IgD-negative memory B cell (primary cell): ENCODE results near the gene FKBP11. TPM values are rescaled to one million over a fixed set of nuclear protein-coding genes. Genes with fewer than 3 reads are reported as not detected.

Experiments
- H3K27ac Mint-ChIP-seq, 3 donors: one replicate each; pipeline ENCODE4 v1.8.0; 2020 to 2022; ENCODE audit warnings: mild to moderate bottlenecking in 3 of 3, mixed read lengths in 3 of 3, moderate library complexity in 1 of 3
- H3K27me3 Mint-ChIP-seq: one replicate; pipeline ENCODE4 v1.8.0; 2021; ENCODE audit warnings: mixed read lengths
- H3K36me3 Mint-ChIP-seq: one replicate; pipeline ENCODE4 v1.8.0; 2020; ENCODE audit warnings: mild to moderate bottlenecking, mixed read lengths
- H3K4me1 Mint-ChIP-seq, 3 donors: one replicate each; pipeline ENCODE4 v1.8.0; 2020 to 2022; ENCODE audit warnings: mixed read lengths in 3 of 3, mild to moderate bottlenecking in 1 of 3
- H3K4me3 Mint-ChIP-seq, 4 donors: one replicate each; pipeline ENCODE4 v1.8.0; 2020 to 2022; ENCODE audit warnings: mild to moderate bottlenecking in 4 of 4, mixed read lengths in 4 of 4, moderate library complexity in 3 of 4
- H3K9me3 Mint-ChIP-seq, 3 donors: one replicate each; pipeline ENCODE4 v1.8.0; 2020 to 2021; ENCODE audit warnings: mixed read lengths in 3 of 3, mild to moderate bottlenecking in 1 of 3
- polyA plus RNA-seq: library from polyadenylated mRNA; unstranded; fragments of 300-500 nt; fragmentation: Illumina TruSeq; gene quantifications from one replicate; pipeline ENCODE4 v1.2.3, GENCODE V29; 2021

FKBP11 gene
- polyA plus RNA-seq, 1 donor from 2014 or later: 88.9 TPM

DNA sequence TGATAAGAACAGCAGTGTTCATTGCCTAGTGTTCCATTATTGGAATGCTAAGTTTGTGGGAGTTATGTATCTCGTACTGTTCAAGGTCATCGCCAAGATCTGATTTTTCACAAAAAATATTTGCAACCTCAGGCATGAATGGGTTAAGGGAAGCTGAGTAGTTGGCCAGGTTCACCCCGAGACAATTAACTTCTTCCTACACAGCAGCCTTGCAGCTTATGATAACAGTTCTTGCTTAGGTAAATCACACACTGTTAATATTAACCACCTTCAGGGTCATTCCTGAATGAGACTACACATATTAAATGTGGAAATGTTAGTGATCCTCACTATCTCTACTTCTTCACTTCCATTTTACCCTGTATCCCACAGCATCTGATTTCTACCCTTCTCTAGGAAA lies 18.0 kb downstream of the FKBP11 start:
- Mint-ChIP-seq H3K27me3 (peaks cover 6% of the 10 kb centered on the region), H3K27ac (peak overlapping the region in 1 of 3 donors; percentile 11), H3K4me1 (peaks cover 0 to 4% (median 3%) of the 10 kb centered on the region in 3 donors), H3K9me3 (no peaks in the 10 kb centered on the region), H3K4me3 (no peak overlapping the region), H3K36me3 (no peaks in the 10 kb centered on the region)

DNA sequence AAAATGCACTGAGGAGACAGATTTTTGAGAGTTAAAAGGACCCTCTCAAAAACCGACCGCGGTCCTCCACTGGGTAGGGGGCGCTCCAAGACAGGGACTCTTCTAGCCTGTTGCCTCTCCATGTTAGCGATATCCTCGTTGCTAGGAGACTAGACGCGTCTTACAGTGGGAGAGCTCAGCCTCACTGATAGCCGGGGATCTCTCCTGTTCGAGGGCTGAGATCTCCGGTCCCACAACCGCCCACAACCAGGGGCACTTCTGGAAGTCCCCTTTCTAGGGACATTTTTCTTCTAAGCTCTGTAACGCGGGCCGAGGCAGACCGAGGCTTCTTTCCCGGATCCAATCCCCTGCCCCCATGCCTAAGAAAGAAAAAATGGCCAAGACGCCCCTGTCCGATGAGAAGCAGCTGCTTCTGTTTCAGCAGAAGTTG lies 21.3 kb downstream of the FKBP11 start:
- H3K4me3 Mint-ChIP-seq: peak overlapping the region; percentile 48 to 89 (median 82)
- H3K4me1 Mint-ChIP-seq: peaks cover 0 to 4% (median 3%) of the 10 kb centered on the region in 3 donors
- H3K36me3 Mint-ChIP-seq: no peaks in the 10 kb centered on the region
- peaks cover 6% of the 10 kb centered on the region for H3K27me3 Mint-ChIP-seq
- peak overlapping the region in 1 of 3 donors; percentile 71 for H3K27ac Mint-ChIP-seq
- H3K9me3 Mint-ChIP-seq: no peaks in the 10 kb centered on the region

DNA sequence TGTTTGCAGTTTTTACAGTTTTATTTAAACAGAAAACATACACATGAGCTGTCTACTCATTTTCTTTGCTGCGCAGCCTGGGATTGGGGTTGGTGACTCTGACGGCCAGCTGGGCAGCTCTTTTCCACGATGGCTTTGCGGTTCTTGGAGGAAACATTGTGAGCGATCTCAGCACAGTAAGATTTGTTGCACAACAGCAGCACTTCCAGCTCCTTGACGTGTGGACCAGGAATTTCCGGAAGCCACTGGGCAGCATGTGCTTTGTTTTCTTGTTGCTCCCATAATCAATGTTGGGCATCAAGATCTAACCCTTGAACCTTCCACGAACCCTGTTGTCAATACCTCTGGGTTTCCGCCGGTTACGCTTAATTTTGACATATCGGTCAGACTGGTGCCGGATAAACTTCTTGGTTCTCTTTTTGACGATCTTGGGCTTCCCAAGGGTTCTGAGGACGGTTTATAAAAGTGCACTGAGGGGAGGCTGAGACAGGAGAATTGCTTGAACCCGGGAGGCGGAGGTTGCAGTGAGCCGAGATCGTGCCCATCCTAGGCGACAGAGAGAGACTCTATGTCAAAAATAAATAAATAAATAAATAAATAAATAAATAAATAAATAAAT lies 21.8 kb downstream of the FKBP11 start:
- Mint-ChIP-seq H3K4me3 (peak overlapping the region; percentile 48 to 70 (median 54)), H3K27me3 (peaks cover 9% of the 10 kb centered on the region), H3K9me3 (no peaks in the 10 kb centered on the region), H3K36me3 (no peaks in the 10 kb centered on the region), H3K4me1 (peaks cover 0 to 4% (median 3%) of the 10 kb centered on the region in 3 donors), H3K27ac (no peak overlapping the region)

DNA sequence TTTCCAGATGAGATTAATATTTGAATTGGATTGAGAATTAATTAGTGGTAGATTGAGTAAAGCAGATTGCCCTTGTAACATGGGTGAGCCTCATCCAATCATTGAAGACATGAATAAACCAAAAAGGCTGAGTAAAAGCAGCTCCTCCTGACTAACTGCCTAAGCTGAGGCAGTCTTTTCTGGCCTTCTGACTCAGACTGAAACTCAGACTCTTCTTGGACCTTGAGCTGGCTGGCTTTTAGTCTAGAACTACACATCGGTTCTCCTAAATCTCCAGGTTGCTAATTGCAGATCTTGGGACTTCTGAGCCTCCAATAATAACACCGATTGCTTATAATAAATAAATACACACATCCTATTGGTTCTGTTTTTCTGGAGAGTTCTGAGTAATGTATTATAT lies 24.0 kb downstream of the FKBP11 start:
- Mint-ChIP-seq H3K4me3 (no peak overlapping the region), H3K27ac (no peak overlapping the region), H3K4me1 (peaks cover 0 to 4% (median 3%) of the 10 kb centered on the region in 3 donors), H3K27me3 (peaks cover 9% of the 10 kb centered on the region), H3K9me3 (no peaks in the 10 kb centered on the region), H3K36me3 (no peaks in the 10 kb centered on the region)

DNA sequence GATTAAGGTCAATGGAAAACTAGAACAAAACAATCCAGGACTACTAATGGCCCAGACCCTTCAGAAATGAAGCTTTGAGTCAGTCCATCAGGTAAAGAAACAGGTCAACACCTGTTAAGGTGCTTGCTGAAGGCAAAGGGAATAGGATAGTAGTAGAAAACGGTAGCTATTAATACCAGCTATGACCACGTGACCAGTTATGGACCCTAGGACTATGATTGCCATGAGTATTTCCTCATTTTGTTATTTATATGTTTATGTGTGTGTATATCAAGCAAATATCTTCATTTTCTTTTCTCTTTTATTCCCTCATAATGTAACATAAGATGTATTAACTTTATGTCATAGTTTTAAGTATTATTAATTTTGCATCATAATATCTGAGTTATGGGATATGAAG lies 25.6 kb downstream of the FKBP11 start:
- H3K4me1 Mint-ChIP-seq: peaks cover 0 to 4% (median 3%) of the 10 kb centered on the region in 3 donors
- H3K27ac Mint-ChIP-seq: no peak overlapping the region
- H3K4me3 Mint-ChIP-seq: no peak overlapping the region
- no peaks in the 10 kb centered on the region for H3K36me3 Mint-ChIP-seq
- H3K27me3 Mint-ChIP-seq: peaks cover 10% of the 10 kb centered on the region
- H3K9me3 Mint-ChIP-seq: no peaks in the 10 kb centered on the region

DNA sequence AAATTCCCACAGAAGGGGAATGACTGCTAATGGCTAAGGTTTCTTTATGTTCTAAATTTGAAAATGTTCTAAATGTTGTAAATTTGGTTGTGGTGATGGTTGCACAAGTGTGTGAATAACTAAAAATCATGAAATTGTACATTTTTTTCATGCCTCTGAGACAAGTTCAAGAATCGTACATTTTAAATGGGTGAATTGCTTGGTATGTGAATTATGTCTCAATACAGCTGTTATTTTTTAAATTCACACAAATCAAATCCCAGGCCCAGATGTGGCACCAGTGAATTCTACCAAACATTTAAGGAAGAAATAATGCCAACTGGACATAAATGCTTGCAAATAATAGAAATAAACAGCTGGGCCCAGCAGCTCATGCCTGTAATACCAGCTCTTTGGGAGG lies 31.0 kb downstream of the FKBP11 start:
- Mint-ChIP-seq H3K4me1 (peaks cover 0 to 2% (median 0%) of the 10 kb centered on the region in 3 donors), H3K27me3 (peaks cover 17% of the 10 kb centered on the region), H3K27ac (no peak overlapping the region), H3K36me3 (peaks cover 1% of the 10 kb centered on the region), H3K4me3 (no peak overlapping the region), H3K9me3 (no peaks in the 10 kb centered on the region)

DNA sequence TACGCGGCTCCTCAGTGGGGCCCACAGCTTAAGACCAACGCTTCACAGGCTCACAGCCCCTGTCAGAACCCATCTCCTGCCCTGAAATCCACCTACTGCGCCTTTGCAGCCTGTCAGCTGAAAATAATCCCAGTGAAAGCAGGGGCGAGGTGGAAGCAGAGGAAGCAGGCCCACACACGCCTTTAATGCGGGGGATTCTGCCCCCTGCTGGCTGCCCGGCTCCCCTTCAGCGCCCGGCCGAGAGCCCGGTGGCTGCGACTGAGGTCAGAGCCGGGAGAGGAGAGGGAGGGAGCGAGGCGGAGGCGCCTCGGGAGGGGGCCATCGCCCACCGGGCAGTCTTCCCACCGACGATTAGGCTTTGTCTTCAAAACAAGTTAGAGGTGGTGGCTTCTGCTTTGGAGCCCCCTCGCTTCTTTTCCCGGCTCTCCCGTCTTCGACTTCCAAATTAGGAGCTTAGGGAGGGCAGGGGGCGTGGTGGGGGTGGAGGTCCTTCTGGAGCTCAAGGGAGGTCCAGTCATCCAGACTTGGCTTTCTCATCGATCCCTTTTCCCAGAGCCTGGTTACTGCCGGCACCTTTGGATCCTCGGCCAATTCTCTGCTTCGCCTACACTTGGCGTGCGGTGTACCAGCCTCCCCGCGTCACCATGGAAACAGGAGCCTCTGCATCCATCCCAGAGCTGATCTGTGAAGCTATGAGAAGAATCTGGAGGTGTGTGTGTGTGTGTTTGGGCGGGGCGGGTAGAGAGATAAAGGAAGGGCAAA lies 34.5 kb downstream of the FKBP11 start:
- Mint-ChIP-seq H3K4me1 (peaks cover 0 to 2% (median 0%) of the 10 kb centered on the region in 3 donors), H3K9me3 (no peaks in the 10 kb centered on the region), H3K27me3 (peaks cover 14% of the 10 kb centered on the region), H3K4me3 (peak overlapping the region in 1 of 4 donors; percentile 37), H3K27ac (peak overlapping the region in 1 of 3 donors; percentile 57), H3K36me3 (peaks cover 1% of the 10 kb centered on the region)

DNA sequence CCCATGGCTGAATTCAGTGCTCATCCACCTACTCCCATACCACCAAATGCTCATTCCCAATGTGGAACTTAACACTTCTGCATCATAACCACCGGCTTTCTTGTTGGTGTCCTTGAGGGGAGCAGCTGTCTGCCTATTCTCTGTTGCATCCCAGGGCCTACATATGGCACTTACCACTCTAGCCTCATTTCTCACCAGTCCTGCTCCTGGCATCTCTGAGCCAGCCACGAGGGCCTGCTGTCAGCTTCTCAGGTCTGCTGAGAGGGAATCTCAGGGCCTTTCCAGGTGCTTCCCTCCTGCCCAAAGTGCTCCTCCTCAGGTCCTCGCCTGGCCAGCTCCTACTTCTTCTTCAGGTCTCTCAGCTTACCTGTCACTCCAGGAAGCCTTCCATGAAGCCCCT lies 35.6 kb downstream of the FKBP11 start:
- H3K9me3 Mint-ChIP-seq: no peaks in the 10 kb centered on the region
- peak overlapping the region in 1 of 4 donors; percentile 44 for H3K4me3 Mint-ChIP-seq
- H3K36me3 Mint-ChIP-seq: peaks cover 1% of the 10 kb centered on the region
- peaks cover 12% of the 10 kb centered on the region for H3K27me3 Mint-ChIP-seq
- H3K4me1 Mint-ChIP-seq: peaks cover 0 to 2% (median 0%) of the 10 kb centered on the region in 3 donors
- H3K27ac Mint-ChIP-seq: no peak overlapping the region

DNA sequence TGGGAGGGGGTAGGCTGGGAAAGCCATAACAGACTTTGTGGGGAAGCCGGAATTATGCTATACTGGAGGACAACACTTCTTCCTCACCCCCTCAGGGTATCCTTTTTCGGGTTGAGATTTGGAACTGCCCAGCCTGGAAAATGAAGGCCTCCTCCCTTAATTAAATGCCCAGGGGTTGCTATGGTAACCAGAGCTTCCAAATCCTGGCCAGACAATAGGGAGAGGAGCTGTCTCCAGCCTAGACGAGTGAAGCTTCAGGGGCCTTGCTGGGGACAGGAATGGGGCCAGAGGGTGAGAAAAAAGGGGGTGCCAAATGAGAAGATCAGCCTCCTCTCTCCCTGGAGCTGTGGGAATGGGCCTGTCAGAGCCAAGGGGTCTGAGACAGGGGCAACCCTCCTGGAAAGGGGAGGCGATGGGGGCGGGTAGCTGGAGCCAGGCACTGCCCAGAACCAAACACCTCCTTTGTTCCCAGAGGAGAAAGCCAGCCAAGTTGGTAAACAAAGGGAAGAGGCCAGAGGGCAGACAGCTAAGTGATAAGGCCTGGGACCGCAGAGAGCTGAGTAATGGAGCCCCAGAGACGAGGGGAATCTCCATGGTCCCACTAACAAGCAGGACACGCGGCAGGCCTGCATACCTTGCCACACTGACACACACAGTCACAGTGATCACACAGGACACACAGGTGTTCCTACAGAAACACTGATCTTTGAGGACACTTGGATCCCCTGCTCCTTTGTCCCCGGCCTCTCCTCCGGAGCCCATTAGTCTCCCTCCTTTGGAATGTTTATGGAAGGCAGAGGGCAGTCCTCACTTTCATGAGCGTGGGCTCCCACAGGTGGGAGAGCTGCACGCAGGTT lies 41.8 kb downstream of the FKBP11 start:
- Mint-ChIP-seq H3K9me3 (no peaks in the 10 kb centered on the region), H3K4me1 (no peaks in the 10 kb centered on the region), H3K27me3 (peaks cover 19% of the 10 kb centered on the region), H3K27ac (no peak overlapping the region), H3K4me3 (no peak overlapping the region), H3K36me3 (no peaks in the 10 kb centered on the region)

DNA sequence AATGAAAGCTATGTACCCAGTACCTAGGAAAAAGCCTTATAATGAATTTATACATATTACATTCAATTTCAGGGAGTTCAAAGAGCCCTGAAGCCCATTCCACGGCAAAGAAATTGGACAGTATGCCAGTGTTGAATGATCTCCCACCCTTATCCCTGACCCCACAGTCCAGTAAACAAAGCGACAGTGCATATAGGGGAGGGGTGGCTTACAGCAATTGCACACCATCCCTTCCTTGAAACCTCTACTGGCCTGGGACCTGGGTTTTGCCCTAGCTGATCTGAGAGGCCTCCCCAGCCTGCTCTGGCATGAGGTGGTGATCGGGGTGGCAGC lies 42.4 kb downstream of the FKBP11 start:
- Mint-ChIP-seq H3K27me3 (peaks cover 19% of the 10 kb centered on the region), H3K9me3 (no peaks in the 10 kb centered on the region), H3K27ac (no peak overlapping the region), H3K36me3 (no peaks in the 10 kb centered on the region), H3K4me1 (no peaks in the 10 kb centered on the region), H3K4me3 (no peak overlapping the region)

DNA sequence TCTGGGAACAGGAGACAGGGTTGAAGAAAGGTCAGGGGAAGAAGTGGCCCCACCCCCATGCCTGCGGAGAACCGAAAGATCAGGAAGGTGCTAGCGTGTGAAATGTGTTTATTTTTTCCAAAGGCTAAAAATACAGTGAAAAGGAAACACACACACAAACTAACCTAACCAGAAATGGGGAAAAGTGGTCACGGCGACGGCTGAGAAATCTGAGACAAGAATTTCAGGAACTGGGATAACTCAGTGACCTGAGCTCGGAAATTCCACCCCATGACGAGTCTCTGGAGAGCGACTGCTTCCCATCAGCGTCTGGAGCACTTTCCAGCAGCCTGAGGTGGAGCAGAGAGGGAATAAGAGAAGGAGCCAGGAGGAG lies 43.0 kb downstream of the FKBP11 start:
- Mint-ChIP-seq H3K4me3 (no peak overlapping the region), H3K36me3 (no peaks in the 10 kb centered on the region), H3K27me3 (peaks cover 19% of the 10 kb centered on the region), H3K4me1 (no peaks in the 10 kb centered on the region), H3K9me3 (no peaks in the 10 kb centered on the region), H3K27ac (no peak overlapping the region)

DNA sequence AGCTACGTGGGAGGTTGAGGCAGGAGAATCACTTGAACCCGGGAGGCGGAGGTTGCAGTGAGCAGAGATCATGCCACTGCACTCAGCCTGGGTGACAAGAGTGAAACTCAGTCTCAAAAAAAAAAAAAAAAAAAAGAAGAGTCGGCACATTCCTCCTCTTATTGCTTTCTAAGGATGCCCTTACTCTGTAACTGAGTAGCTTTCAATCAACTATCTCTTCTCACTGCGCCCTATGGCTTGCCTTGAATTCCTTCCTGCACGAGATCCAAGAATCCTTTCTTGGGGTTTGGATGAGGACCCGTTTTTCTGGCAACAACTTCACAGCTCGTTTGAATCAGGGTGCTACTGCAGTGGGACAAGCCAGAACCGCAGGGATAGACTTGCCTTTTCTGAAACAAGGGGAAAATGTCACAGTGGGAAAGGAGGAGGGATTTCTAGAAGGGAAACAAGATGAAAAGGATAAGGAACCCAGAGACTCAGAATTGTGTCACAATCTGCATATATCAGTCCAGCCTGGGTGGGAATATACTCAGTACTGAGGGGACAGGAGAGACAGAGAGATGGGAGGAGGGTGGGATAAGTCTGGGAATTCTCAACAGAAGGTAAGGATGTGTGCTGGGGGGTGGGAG lies 43.5 kb downstream of the FKBP11 start:
- Mint-ChIP-seq H3K9me3 (no peaks in the 10 kb centered on the region), H3K4me1 (no peaks in the 10 kb centered on the region), H3K27ac (no peak overlapping the region), H3K36me3 (no peaks in the 10 kb centered on the region), H3K27me3 (peaks cover 19% of the 10 kb centered on the region), H3K4me3 (no peak overlapping the region)

DNA sequence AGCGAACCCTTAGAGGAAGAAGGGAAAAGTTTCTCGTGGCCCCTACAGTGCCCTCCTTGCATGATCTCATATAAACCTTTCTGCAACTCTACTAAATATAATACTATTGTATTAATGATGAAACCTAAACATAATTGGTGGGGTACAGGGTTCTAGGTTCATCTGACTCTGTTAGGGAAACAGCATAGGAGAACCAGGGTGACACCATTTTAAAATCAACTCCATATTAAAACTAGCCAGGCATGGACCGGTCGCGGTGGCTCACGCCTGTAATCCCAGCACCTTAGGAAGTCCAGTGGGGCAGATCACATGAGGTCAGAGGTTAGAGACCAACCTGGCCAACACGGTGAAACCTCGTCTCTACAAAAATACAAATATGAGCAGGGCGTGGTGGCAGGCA lies 44.6 kb downstream of the FKBP11 start:
- Mint-ChIP-seq H3K9me3 (no peaks in the 10 kb centered on the region), H3K4me3 (peak overlapping the region in 1 of 4 donors; percentile 37), H3K4me1 (no peaks in the 10 kb centered on the region), H3K36me3 (no peaks in the 10 kb centered on the region), H3K27ac (no peak overlapping the region), H3K27me3 (peaks cover 19% of the 10 kb centered on the region)

DNA sequence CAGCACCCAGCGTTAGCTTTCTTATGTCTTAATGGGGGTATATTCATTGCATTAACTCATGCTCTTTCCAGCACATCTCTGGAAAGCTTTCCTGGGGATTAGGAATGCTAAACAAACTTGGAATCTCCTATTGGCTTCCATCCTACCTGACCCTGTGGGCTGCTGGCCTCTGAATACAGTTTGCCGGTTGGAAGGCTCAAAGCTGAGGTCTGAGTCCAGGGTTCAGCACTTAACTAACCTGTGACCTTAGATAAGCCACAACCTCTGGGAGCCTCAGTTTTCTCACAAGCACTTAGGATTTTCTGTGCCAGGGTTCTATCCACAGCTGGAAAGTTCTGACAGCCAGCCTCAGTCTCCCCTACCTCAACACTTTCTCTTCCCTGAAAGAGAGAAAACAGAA lies 46.7 kb downstream of the FKBP11 start:
- H3K4me3 Mint-ChIP-seq: no peak overlapping the region
- no peaks in the 10 kb centered on the region for H3K4me1 Mint-ChIP-seq
- H3K27ac Mint-ChIP-seq: peak overlapping the region in 1 of 3 donors; percentile 53
- H3K36me3 Mint-ChIP-seq: no peaks in the 10 kb centered on the region
- peaks cover 19% of the 10 kb centered on the region for H3K27me3 Mint-ChIP-seq
- no peaks in the 10 kb centered on the region for H3K9me3 Mint-ChIP-seq
